Heart left ventricle (tissue), 13 donors: ENCODE results near the gene SETD1A.

Experiments
- CTCF ChIP-seq, 12 donors: fragments of 200-600 bp; sonication (generic) in 4 of 12; IDR thresholded peaks; one replicate each; pipeline versions ENCODE4 v1.5.0 to v1.8.0; 2018 to 2022; ENCODE audit warnings: antibody characterized with exemption in 12 of 12, mild to moderate bottlenecking in 5 of 12
- POLR2A ChIP-seq, 2 donors: fragments of 450-650 bp; IDR thresholded peaks; one replicate each; pipeline ENCODE4 v1.6.1; 2017; ENCODE audit warnings: antibody characterized with exemption in 2 of 2, mild to moderate bottlenecking in 2 of 2, moderate library complexity in 2 of 2
- donor health status: ischemic (EF 13 %, LVEDD 7.1; RV severe dilation, severe dysfunction).
- donor health status: DM: no; HTN: yes; CAD: no.
- donor health status: DM: no; HTN: no; CAD: no.
- donor health status: ischemic (EF 25% LVEDD 6.9; RV normal size, moderate dysfunction).
- donor health status: ischemic (EF 25% LVEDD 5.7; RV mildly dilated, moderate dysfunction).
- donor health status: ischemic (EF 35%, LVEDD 5.7; RV mildly dilated, moderate dysfunction).
- donor health status: nonischemic (EF 11% LVEDD 7.7; RV severe dilation, severe dysfunction).
- donor health status: DM: yes; HTN: yes; CAD: no.
- donor health status: PGD.
- donor health status: ischemic (EF 29% LVEDD 5.4; RV normal size, mild dysfunction).
- donor health status: nonischemic (EF 23%, LVEDD 6.1; RV moderate dilation, normal function).

GRCh38 chr16:30922960-30923535 is 34.5 kb upstream of the SETD1A start:
- TF ChIP-seq POLR2A (IDR thresholded peaks at IDR 0.05): peak in 1 of 2 donors; percentile 23
- TF ChIP-seq CTCF (IDR thresholded peaks at IDR 0.05): no peak
